ENCODE measurements around the gene FGFR3.

FGFR3 gene

DNA sequence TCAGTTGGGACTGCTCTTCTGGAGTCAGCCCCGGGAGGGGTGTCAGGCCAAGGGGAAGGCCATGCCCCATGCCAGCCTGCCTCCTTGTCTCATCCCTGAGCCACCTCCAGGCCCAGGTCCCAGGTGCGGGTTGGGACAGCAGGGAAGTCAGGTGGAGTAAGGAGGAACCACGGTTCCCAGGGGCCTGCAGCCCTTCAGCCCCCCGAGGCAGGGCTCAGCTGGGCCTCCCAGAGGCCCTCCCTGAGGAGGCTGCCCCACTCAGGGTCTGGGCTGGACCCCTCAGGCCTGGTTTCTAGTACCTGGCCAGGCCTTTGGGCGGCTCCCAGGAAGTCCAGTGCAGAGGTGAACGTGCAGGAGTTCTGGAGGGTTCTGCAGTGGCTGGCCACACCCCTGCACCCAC, 23.4 kb upstream of the FGFR3 start:
- DNase-seq (ENCODE audit: low read depth) = no peak
- no peak overlapping the region for H3K4me3 ChIP-seq (ENCODE audit: low read length)
- TF ChIP-seq, protein P1, sequence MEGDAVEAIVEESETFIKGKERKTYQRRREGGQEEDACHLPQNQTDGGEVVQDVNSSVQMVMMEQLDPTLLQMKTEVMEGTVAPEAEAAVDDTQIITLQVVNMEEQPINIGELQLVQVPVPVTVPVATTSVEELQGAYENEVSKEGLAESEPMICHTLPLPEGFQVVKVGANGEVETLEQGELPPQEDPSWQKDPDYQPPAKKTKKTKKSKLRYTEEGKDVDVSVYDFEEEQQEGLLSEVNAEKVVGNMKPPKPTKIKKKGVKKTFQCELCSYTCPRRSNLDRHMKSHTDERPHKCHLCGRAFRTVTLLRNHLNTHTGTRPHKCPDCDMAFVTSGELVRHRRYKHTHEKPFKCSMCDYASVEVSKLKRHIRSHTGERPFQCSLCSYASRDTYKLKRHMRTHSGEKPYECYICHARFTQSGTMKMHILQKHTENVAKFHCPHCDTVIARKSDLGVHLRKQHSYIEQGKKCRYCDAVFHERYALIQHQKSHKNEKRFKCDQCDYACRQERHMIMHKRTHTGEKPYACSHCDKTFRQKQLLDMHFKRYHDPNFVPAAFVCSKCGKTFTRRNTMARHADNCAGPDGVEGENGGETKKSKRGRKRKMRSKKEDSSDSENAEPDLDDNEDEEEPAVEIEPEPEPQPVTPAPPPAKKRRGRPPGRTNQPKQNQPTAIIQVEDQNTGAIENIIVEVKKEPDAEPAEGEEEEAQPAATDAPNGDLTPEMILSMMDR (IDR thresholded peaks at IDR 0.05; ENCODE audit: insufficient read depth, low read depth, low read length, missing control alignments) = no peak

DNA sequence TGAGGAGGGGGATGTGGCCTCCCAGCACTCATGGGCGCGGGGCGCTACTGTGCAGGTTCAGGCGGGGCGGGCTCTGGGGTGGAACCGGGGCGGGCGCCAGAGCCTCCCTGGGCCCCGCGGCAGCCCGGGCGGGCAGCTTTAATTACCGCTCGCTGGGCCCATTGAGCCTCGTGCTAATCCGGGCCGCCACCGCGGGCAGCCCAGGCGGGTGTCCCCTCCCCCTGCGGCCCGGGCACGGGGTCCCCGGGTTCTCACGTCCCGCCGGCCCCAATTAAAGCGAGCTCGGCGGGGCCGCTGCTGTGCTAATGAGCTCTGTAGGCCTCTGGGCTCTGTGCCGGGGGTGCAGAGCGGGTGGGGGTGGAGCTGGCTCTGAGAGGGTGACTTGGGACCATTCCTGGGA, 22.8 kb upstream of the FGFR3 start:
- H3K4me3 ChIP-seq (ENCODE audit: low read length) = no peak overlapping the region
- DNase-seq (ENCODE audit: low read depth) = no peak
- TF ChIP-seq, protein P1 (IDR thresholded peaks at IDR 0.05; ENCODE audit: insufficient read depth, low read depth, low read length, missing control alignments) = no peak

DNA sequence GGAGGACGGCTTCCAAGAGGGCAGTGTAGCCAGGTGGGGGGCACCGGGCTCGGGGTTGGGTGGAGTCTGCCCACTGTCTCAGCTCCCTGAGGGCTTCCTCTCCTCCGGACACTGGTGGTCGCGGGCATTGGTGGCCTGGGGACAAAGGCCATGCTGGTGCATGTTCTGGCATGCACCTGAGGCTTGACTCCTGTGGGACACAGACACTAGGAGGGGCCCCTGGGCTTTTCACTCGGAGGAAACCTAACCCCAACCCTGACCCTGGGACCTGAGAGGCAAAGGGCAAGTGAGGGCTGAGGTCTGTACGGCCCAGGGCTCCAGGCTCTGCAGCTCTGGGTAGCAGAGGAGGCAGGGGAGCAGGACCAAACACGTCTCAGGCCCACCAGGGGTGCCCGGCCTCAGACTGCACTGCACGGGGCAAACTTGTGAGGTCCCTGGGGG, 22.3 kb upstream of the FGFR3 start:
- no peak overlapping the region for H3K4me3 ChIP-seq (ENCODE audit: low read length)
- TF ChIP-seq, protein P1 (IDR thresholded peaks at IDR 0.05; ENCODE audit: insufficient read depth, low read depth, low read length, missing control alignments) = no peak
- DNase-seq (ENCODE audit: low read depth) = no peak

DNA sequence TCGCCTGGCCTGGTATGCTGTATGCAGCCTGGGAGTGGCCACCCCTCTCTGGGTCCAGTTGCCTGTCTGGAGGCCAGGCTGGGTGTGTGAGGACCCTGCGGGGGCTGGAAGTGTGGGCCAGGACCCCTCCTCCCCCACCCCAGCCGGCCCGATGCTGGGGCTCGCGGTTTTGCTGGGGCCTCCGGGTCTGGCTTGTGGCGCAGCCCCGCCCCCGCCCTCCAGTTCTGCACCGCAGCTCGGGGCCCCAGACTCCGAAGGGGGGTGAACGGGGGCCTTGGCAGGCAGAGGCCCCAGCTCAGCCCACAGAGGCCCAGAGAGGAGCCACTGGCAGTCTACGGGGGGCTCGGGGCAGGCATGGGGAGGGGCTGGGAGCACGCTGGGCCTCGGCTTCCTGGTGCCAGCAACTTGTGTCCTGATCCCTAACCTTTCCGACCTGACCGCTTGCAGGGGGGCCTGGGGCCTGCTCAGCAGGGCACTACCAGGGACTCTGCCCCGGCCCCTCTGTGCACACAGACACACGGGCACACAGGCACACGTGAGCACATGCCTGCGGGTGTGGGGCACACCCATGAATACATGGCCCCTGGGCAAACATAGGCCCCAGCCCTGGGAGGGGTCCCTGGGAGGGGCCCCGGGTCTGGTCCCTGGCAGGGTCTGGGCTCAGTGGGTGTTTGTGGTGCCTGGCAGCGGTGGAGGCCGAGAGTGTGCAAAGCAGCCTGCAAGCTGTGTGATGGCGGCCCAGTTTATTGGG, 21.4 kb upstream of the FGFR3 start:
- TF ChIP-seq, protein P1 (IDR thresholded peaks at IDR 0.05; ENCODE audit: insufficient read depth, low read depth, low read length, missing control alignments) = no peak
- no peak overlapping the region for H3K4me3 ChIP-seq (ENCODE audit: low read length)
- no peak for DNase-seq (ENCODE audit: low read depth)

DNA sequence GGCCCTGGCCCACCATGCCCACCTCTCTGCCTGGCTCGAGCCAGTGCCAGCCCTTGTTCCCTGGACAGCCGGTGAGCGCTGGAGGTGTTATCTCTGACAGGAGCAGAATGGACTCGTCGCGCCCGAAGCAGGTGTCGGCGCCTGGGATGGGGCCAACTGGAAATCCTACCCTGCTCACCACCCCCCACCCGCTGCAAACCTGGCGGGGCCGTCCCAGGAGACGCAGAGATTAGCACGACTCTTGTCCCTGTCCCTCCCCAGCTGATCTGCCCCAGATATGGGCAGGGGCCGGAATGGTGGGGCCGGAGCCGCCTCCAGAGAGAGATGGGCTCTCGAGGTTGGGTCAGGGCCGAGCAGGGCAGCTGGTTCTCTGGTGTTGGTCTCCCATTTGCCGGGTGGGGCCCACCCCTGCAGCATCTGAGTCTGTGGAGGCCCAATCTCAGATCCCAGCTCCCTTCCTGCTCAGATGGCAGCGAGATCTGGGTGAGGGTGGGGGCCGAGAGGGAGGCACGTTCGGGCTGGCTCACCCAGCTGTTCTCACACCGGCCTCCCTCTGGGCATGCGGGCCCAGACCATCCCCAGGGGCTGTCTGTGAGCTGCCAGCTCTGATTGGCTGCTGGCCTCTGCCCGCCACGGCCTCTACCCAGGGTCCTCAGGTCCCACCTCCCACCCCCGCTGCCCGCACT, 20.1 kb upstream of the FGFR3 start:
- TF ChIP-seq, protein P1 (IDR thresholded peaks at IDR 0.05; ENCODE audit: insufficient read depth, low read depth, low read length, missing control alignments) = no peak
- peak; percentile 37 for DNase-seq (ENCODE audit: low read depth)
- peak overlapping the region; percentile 27 for H3K4me3 ChIP-seq (ENCODE audit: low read length)

DNA sequence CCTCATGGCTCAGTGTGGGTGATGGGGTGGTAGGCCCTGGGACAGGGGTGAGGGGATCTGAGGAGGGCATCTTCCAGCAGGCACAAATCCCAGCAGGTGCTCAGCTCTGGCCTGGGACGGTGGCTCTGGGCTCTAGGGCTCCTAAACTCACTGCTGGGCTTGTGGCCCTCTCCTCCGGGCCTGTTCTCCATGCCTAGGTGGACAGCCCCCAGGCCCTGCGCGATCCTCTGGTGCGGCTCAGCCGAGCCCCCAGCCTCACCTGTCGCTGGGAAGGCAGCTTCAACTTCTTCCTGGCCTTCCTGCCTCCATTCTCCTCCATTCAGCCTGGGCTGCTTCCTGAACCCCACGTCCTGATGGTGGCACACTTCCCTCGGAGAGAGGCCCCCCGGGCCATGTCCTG, 19.3 kb upstream of the FGFR3 start:
- DNase-seq (ENCODE audit: low read depth) = no peak
- H3K4me3 ChIP-seq (ENCODE audit: low read length) = no peak overlapping the region
- TF ChIP-seq, protein P1 (IDR thresholded peaks at IDR 0.05; ENCODE audit: insufficient read depth, low read depth, low read length, missing control alignments) = no peak

Data from epithelial cell of esophagus (primary cell).